Smooth muscle cell (in vitro differentiated cells): ENCODE data around the gene STIP1. TPM values are rescaled to one million over a fixed set of nuclear protein-coding genes. Genes with fewer than 3 reads are reported as not detected.
A peak's percentile ranks its signal among the peaks of the same experiment; 100 is the strongest.

Experiments
- DNase-seq: peaks from one replicate; lab custom pipeline; 2025; ENCODE audit not compliant: unreplicated experiment; lab: John Stamatoyannopoulos, UW
- H2AFZ ChIP-seq: fragments of 200-600 bp; sonication (generic); 2 replicates; pipeline ENCODE4 v1.6.0; 2016; ENCODE audit warnings: antibody characterized with exemption, low read depth, mild to moderate bottlenecking
- H3F3A ChIP-seq: fragments of 200-600 bp; sonication (generic); 2 replicates; pipeline ENCODE4 v1.6.0; 2017; ENCODE audit warnings: antibody characterized with exemption, low read depth
- H3K27ac ChIP-seq: fragments of 200-600 bp; sonication (generic); 2 replicates; pipeline ENCODE4 v1.5.1; 2016; ENCODE audit warnings: low read depth, mild to moderate bottlenecking
- H3K27me3 ChIP-seq: fragments of 200-600 bp; sonication (generic); 2 replicates; pipeline ENCODE4 v1.6.1; 2016; ENCODE audit warnings: low read depth, mild to moderate bottlenecking
- H3K36me3 ChIP-seq: fragments of 200-600 bp; sonication (generic); 2 replicates; pipeline ENCODE4 v1.5.1; 2016; ENCODE audit warnings: low read depth
- H3K4me1 ChIP-seq: fragments of 200-600 bp; sonication (generic); 2 replicates; pipeline ENCODE4 v1.5.1; 2016; ENCODE audit warnings: low read depth
- H3K4me2 ChIP-seq: fragments of 200-600 bp; sonication (generic); 2 replicates; pipeline ENCODE4 v1.6.0; 2016; ENCODE audit warnings: mild to moderate bottlenecking
- H3K4me3 ChIP-seq: fragments of 200-600 bp; sonication (generic); 2 replicates; pipeline ENCODE4 v1.5.1; 2016; ENCODE audit warnings: mild to moderate bottlenecking
- H3K79me2 ChIP-seq: fragments of 200-600 bp; sonication (generic); 2 replicates; pipeline ENCODE4 v1.6.0; 2016; ENCODE audit warnings: low read depth, mild to moderate bottlenecking
- H3K9ac ChIP-seq: fragments of 200-600 bp; sonication (generic); 2 replicates; pipeline ENCODE4 v1.6.0; 2016; ENCODE audit warnings: low read depth
- H3K9me3 ChIP-seq: fragments of 200-600 bp; sonication (generic); replicated peaks from 2 replicates; pipeline ENCODE4 v1.5.1; 2016; ENCODE audit warnings: low read depth
- H4K20me1 ChIP-seq: fragments of 200-600 bp; sonication (generic); 2 replicates; pipeline ENCODE4 v1.6.0; 2016; ENCODE audit warnings: low read depth
- WGBS: methylation state at CpG from one replicate; pipeline ENCODE4 v1.1.7; 2016; ENCODE audit warnings: low lambda C conversion rate; 5-methylcytosine and 5-hydroxymethylcytosine counted together
- polyA plus RNA-seq: library from polyadenylated mRNA; unstranded; fragments of >200 nt; fragmentation: Nextera tagmentation; extraction: Ambion mirVana; gene quantifications from 2 replicates; pipeline ENCODE4 v1.2.1, GENCODE V29; 2016
- total RNA-seq: library from RNA; depleted of rRNA; stranded (reverse); fragments of >200 nt; gene quantifications from 2 replicates; pipeline ENCODE4 v1.2.3, GENCODE V29; 2014
- TF ChIP-seq, protein P1 (sequence below): fragments of 200-600 bp; sonication (generic); IDR thresholded peaks from 2 replicates; pipeline ENCODE4 v1.5.1; 2017; ENCODE audit warnings: borderline replicate concordance, mild to moderate bottlenecking, antibody characterized with exemption; ENCODE audit not compliant: insufficient read depth, poor library complexity, severe bottlenecking

STIP1 gene
- total and polyA plus RNA-seq, 2 experiments from 2014 or later = 114 to 117 TPM

GRCh38 chr11:64247729-64248531, 62.0 kb downstream of the STIP1 start:
- Histone ChIP-seq H3K27me3 (no peaks in the 10 kb centered on the region), H3K27ac (peak overlapping the region; percentile 75), H2AFZ (no peak overlapping the region), H3K9me3 (no peaks in the 10 kb centered on the region), H4K20me1 (peaks cover 25% of the 10 kb centered on the region), H3K4me1 (peaks cover 23% of the 10 kb centered on the region), H3F3A (peaks cover 7% of the 10 kb centered on the region), H3K79me2 (peaks cover 23% of the 10 kb centered on the region), H3K36me3 (no peaks in the 10 kb centered on the region), H3K4me2 (peak overlapping the region; percentile 92), H3K4me3 (peak overlapping the region; percentile 57), H3K9ac (peak overlapping the region; percentile 23)
- WGBS = 38% methylated on average over 31 of the region's 31 CpGs
- TF ChIP-seq, protein P1, sequence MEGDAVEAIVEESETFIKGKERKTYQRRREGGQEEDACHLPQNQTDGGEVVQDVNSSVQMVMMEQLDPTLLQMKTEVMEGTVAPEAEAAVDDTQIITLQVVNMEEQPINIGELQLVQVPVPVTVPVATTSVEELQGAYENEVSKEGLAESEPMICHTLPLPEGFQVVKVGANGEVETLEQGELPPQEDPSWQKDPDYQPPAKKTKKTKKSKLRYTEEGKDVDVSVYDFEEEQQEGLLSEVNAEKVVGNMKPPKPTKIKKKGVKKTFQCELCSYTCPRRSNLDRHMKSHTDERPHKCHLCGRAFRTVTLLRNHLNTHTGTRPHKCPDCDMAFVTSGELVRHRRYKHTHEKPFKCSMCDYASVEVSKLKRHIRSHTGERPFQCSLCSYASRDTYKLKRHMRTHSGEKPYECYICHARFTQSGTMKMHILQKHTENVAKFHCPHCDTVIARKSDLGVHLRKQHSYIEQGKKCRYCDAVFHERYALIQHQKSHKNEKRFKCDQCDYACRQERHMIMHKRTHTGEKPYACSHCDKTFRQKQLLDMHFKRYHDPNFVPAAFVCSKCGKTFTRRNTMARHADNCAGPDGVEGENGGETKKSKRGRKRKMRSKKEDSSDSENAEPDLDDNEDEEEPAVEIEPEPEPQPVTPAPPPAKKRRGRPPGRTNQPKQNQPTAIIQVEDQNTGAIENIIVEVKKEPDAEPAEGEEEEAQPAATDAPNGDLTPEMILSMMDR = no peak
- no peak for DNase-seq

- Histone ChIP-seq H3K27ac (no peak overlapping the region), H3K9me3 (no peaks in the 10 kb centered on the region), H3K79me2 (peaks cover 23% of the 10 kb centered on the region), H4K20me1 (peaks cover 25% of the 10 kb centered on the region), H3K36me3 (no peaks in the 10 kb centered on the region), H3F3A (peaks cover 7% of the 10 kb centered on the region), H3K4me3 (no peak overlapping the region), H3K27me3 (no peaks in the 10 kb centered on the region), H3K4me2 (no peak overlapping the region), H3K9ac (no peak overlapping the region), H2AFZ (no peak overlapping the region), H3K4me1 (peaks cover 23% of the 10 kb centered on the region)
- WGBS = 59% methylated on average over 6 of the region's 7 CpGs
- DNase-seq = no peak
- TF ChIP-seq, protein P1 = no peak
Measured at GRCh38 chr11:64248578-64248977, 62.6 kb downstream of the STIP1 start.

- peaks cover 23% of the 10 kb centered on the region for H3K79me2 ChIP-seq
- no peak overlapping the region for H3K4me3 ChIP-seq
- TF ChIP-seq, protein P1 = no peak
- WGBS = 90% methylated on average over 4 of the region's 4 CpGs
- no peak overlapping the region for H2AFZ ChIP-seq
- no peak overlapping the region for H3K4me2 ChIP-seq
- no peak for DNase-seq
- peaks cover 23% of the 10 kb centered on the region for H3K4me1 ChIP-seq
- no peaks in the 10 kb centered on the region for H3K27me3 ChIP-seq
- H3K9ac ChIP-seq = no peak overlapping the region
- peaks cover 26% of the 10 kb centered on the region for H4K20me1 ChIP-seq
- H3K9me3 ChIP-seq = no peaks in the 10 kb centered on the region
- no peaks in the 10 kb centered on the region for H3K36me3 ChIP-seq
- H3F3A ChIP-seq = peaks cover 4% of the 10 kb centered on the region
- no peak overlapping the region for H3K27ac ChIP-seq
Measured at GRCh38 chr11:64249038-64249437, 63.1 kb downstream of the STIP1 start.
